HG03039 (cell line): ENCODE results near the gene POU2AF3.
"Not testable (repeated sequence)": the region's sequence is repeated elsewhere in the genome, so short reads cannot be mapped to it uniquely, and the experiment has no call there.

Source experiments
- ATAC-seq: cut with Tn5 transposase; IDR thresholded peaks from one replicate; pipeline ENCODE4 v1.9.1; 2021; ENCODE audit warnings: mild to moderate bottlenecking, moderate library complexity; ENCODE audit not compliant: unreplicated experiment

The POU2AF3 gene, protein sequence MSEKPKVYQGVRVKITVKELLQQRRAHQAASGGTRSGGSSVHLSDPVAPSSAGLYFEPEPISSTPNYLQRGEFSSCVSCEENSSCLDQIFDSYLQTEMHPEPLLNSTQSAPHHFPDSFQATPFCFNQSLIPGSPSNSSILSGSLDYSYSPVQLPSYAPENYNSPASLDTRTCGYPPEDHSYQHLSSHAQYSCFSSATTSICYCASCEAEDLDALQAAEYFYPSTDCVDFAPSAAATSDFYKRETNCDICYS

DNA sequence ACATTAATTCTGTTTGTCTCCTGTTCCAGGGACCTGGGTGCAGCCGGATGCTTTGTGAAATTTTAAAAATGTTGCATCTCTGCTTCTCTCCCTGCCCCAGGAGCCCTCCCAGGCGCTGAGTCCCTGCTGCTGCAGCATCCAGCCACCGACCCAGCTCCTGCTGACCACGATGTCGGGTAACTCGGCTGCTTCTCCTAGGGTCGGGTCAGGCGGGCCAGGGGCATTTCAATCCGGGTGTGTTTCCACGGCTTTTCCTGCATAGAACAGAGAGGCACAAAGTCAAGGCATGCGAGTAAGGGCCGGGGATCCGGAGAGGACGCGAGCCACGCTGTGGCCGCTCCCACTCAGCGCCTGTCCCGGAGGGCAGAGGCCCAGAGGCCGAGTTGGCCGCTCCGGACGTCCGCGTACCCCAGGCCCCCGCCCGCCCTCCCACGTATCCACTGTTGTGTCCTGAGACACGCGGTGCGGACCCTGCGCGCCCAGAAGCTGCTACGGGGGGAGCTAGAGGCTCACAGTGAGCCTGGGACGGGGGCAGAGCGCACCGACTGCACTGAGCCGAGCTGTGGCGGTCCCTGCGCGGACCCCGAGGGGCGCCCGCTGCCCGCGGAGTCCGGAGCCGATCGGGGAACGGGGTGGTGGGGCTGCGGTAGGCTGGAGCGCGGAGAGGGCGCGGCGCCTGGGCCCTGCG is at the start of gene POU2AF3:
Gene POU2AF3 (plus strand): TSS at position 134 of the 688 bp plus-strand sequence. CDS start 36 bp downstream, at position 170.
- peak; percentile 14 for ATAC-seq

DNA sequence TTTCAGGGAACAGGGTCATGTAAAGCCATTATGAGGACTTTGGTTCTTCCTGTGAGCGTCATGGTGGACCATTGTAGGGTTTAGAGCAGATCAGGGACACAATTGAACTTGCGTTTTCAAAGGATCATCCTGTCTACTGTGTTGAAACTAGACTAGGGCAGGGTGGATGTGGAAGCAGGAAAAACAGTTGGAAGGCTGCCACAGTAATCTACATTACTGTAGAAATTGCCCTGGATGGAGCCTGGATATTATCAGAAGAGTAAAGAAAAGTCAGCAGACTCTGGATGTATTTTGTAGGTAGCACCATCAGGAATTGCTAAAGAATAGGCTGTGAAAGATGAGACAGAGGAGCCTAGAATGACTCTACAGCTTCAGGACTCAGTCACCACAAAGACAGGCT is 47.4 kb upstream of the POU2AF3 start:
- no peak for ATAC-seq

DNA sequence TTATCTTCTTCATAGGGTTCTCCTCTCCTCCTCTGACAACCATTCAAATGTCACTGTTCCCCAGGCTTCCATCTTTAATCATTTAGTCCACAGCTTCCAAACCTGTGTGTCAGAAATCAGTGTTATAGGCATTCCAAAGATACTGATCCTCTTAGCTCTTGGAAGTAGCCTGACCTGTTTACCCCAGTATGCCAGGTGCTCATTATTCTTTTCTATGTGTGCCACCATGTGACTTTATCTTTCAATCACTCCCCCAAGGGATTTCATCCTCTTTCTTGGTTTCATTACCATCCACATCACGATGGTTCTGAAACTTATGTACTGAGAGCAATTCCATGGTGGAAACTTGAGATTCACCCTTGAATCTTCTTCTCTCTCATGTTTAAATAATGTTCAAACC is 45.2 kb upstream of the POU2AF3 start:
- no peak for ATAC-seq

DNA sequence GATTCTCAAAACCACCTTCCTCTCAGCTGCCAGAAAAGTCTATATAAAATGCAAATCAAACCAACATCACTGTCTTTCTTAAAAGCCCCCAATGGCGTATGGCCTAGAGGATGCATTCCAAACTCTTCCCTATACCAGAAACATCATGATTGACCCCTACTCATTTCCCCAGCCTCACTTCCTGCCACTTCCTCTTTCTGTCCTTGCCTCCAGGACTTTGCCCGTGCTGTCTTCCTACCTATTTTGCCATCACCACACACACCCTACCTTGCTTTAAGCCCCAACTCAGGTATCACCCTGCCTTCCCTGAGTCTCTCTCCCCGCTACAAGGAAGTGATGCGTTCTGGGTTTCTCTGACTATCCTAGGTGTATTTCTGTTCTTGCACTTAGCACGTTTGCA is 44.7 kb upstream of the POU2AF3 start:
- no peak for ATAC-seq

DNA sequence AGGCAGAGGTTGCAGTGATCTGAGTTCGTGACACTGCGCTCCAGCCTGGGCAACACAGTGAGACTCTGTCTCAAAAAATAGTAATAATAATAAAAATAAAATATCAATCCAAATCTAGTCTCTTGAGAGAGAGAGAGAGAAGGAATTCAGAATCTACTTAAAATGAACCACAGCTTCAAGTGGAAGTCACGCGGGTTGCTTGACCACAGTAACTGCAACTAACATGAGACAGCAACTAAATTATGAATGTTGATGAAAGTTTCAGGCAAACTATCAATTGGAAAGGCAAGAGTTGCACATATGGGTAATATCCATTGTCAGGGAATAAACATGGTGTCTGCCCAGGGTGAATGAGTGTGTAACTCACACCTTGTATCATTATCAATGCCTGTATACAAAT is 40.3 kb upstream of the POU2AF3 start:
- no peak for ATAC-seq

DNA sequence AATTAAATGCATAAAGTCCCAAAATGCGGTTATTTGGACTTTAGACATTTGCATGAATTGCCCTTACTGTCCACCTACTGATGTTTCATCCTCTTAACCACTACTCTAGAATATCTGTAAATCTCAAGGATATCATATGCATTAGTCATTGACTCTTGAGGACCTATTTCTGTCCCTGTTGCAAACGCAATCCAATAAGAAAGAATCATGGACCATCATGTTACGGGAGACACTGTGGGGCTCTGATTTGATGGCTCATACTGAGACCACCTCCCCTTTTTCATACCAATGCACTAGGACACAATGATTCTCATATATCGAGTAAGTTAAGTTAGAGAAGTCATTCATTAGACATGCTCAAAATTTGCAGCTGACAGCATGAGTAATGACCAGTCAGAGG is 38.5 kb upstream of the POU2AF3 start:
- ATAC-seq = no peak

DNA sequence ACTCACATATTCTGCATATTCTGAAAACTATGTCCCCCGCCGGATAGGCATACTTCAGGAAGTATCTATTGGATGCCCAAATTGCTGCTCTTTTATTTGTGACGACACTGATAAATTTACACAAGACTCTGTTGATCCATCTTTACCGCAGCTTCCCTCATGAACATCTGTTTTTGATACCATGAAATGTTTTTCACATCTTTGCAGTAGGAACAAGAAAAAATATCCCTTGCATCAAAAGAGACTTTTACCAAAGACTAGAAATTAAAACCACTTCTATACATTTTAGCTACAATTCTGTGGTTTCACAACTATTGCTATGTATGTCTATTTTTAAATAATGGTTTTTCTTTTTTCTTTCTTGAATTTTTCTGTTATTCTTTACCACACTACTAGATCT is 37.5 kb upstream of the POU2AF3 start:
- no peak for ATAC-seq

DNA sequence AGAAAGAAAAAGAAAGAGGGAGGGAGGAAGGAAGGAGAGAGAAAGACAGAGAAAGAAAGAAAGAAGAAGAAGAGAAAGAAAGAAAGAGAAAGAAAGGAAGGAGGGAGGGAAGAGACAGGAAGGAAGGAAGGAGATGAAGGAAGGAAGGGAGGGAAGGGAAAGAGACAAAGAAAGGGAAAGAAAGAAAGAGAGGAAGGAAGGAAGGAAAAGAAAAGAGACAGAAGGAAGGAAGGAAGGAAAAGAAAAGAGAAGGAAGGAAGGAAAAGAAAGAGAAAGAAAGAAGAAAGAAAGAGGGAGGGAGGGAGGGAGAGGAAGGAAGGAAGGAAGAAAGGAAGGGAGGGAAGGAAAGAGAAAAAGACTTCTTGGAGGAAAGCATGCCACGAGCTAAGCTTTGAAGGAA is 33.7 kb upstream of the POU2AF3 start:
- ATAC-seq = no peak

DNA sequence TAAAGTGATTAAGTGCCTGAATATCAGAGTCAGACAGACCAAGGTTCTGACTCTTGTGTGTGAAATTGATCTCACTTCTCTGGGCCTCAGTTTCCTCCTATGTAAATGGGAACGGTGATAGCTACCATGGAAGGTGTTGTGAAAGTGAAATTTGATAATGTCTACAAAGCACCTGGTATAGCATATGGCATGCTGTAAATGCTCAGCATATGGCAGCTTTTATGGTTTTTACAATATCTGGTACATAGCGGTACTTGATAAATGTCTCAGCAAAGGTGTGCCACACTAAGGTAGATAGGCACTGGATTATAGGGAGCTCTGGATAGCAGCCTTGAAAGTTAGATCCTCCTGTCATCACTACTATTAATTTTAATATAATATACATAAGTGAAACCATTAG is 32.9 kb upstream of the POU2AF3 start:
- ATAC-seq = no peak

DNA sequence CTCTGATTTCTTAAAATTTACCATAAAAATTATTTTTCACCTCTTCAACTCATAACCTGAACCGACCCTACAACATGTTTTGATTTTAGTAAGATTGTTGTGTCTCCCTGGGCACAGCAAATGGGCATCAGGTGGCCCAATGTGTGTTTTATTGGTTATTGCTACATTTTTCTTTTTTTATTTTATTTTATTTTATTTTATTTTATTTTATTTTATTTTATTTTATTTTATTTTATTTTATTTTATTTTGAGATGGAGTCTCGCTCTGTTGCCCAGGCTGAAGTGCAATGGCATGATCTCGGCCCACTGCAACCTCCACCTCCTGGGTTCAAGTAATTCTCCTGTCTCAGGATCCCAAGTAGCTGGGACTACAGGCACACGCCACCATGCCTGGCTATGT is 30.0 kb upstream of the POU2AF3 start:
- ATAC-seq = not testable (repeated sequence)

DNA sequence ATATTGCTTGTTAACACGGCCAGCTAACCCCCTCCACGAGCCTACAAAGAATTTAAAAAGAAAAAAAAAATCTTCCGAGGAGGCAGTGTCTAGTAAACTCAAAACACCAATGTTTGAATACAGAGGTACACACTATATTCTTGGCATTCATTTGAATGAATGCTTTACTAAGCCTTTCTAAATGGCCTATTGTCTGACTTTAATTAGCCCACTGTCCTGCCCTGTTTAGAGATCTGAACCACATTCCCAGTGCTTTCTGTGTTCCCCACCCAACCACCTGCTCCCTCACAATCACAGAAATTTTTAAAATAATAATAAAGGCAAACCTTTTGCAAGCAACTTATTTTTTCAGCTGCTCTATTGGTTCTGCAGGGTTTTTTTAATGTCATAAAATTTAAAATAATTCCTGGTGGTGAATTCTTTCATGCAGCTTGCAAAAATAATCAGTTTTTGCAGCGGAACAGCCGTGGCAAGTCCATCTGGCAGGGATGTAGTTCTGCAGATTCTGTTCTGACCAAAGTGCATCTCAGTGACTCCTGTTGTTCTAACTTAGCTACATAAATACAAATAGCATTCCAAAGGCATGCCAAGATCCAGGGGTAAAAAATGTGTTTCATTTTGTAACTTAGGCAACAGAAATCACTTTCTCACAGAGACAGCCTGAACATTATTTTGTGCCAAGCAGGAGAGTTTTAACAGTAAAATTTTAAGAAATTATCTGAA is 29.0 kb upstream of the POU2AF3 start:
- ATAC-seq = no peak

DNA sequence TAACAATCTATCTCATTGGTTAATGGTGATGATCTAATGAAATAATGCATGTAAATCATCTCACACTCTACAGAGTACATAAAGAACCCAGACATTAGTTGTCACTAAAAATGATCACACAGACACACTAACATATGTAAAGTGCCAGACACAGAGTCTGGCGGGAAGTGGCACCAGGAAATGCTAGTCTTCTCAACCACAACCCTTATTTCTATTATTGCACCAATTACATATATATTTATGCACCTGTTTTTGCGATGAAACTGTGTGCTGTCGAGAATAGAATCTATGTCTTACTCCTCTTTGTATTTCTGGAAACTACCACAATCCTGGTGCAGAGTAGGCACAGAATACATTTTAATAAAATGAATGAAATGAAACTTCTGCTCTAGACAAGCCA is 25.9 kb upstream of the POU2AF3 start:
- no peak for ATAC-seq

DNA sequence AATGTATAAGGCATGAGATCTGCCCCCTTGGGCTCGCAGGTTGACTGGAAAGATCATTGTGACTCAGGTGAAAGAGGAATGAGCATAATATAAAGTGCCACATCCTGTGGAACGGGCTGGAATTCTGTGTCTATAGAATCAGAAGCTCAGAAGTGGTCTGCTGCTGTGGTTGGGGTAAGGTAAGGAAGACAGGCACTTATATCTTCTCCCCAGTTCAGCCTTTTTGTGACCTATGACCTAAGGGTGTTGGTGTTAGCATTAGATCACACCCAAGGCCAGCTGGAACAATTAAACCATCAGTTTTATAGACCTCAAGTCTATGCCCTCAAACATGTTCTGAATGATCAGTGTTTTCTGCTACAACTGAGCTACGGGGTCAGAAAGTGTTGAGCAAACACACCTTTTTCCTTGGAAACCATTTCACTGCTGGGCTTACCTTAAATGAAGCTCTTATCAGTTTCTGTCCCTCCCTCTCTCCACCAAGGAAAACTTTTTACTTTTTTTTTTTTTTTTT is 15.7 kb upstream of the POU2AF3 start:
- ATAC-seq = no peak

DNA sequence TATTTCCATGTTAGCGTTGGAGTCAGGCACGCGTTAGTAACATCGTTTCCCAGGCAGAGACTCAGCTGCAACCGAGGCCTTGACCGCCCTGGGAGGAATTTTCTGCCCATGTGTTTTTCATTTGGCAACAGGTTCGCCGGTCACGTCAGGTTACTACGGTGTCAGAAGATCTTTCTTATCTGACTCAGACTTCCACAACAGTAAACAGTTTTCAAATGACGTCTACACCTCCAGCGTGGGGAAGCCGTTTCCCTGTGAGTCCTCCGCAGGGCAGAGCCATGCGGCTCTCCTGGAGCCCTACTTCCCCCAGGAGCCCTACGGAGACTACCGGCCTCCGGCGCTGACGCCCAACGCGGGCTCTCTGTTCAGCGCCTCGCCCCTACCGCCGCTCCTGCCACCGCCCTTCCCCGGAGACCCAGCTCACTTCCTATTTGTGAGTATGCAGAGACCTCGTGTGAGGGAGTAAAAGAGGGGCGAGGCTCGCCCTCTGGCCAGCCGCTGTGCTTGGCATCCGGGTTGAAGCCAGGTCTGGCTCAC is 14.3 kb upstream of the POU2AF3 start:
- ATAC-seq = no peak

DNA sequence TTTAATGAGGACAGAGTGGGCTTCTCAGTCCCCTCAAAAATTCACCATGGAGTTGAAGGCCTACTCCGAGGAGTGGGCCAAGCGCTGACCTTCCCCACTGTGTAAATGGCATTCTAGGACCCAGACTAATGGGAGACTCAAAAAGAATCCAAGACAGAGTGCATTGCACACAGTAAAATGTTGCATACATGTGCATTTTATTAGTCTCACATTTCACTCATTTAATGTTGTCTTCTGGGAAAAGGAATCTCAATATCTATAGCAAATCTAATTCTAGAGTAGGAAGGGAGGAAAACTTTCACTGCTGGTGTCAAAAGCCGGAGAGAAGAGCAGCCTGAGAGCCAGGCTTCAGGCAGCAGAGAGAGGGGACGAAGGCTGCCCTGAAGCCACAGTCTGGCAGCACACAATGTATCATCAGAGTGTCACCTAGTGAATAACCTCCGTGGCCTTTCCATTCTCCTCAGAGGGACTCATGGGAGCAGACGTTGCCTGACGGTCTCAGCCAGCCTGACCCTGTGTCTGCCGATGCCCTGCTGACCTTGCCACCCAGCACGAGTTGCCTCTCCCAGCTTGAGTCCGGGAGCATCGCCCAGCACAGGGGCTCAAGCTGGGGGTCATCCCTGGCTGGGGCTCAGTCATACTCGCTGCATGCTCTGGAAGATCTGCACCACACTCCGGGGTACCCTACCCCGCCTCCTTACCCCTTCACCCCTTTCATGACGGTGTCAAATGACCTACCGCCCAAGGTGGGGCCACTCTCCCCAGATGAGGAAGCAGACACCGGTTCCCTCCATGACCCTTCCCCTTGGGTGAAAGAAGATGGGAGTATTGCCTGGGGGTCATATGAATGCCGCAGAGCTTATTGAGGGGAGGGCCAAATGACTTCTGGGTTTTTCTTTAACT is 12.9 kb upstream of the POU2AF3 start:
- ATAC-seq = no peak

DNA sequence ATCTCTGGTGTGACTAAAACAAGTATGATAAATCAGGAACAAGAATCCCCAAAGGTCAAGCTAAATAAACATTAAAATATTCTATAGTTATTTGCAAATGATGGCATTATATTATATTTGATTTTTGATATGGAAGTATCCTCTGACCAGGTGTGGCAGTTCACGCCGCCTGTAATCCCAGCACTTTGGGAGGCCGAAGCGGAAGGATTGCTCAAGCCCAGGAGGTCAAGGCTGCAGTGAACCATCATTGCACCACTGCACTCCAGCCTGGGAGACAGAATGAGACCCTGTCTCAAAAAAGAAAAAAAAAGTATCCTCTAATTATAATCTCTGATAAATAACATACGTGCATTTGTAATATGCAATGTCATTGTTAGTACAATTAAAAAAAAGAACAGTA is 6.6 kb upstream of the POU2AF3 start:
- ATAC-seq = no peak

DNA sequence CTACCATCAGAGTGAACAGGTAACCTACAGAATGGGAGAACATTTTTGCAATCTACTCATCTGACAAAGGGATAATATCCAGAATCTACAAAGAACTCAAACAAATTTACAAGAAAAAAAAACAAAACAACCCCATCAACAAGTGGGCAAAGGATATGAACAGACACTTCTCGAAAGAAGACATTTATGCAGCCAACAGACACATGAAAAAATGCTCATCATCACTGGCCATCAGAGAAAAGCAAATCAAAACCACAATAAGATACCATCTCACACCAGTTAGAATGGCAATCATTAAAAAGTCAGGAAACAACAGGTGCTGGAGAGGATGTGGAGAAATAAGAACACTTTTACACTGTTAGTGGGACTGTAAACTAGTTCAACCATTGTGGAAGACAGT is 5.9 kb upstream of the POU2AF3 start:
- ATAC-seq = not testable (repeated sequence)

DNA sequence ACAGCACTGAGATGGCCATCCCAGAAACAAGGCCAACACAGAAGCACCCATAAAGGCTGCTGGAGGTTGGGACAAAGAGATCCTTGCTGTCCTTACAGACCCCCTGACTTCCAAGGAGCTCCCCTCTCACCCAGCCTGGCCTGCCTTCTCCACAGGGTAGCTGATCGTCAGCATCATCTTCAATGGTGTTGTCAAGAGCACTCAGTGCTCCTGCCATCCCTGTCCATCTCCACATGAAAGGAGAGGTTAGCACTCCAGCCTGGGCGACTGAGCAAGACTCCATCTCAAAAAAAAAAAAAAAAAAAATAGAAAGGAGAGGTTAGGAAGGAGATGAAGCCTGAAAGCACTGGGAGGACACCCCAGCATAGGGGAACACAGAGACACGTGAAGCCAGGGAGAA is 2.1 kb upstream of the POU2AF3 start:
- ATAC-seq = no peak

DNA sequence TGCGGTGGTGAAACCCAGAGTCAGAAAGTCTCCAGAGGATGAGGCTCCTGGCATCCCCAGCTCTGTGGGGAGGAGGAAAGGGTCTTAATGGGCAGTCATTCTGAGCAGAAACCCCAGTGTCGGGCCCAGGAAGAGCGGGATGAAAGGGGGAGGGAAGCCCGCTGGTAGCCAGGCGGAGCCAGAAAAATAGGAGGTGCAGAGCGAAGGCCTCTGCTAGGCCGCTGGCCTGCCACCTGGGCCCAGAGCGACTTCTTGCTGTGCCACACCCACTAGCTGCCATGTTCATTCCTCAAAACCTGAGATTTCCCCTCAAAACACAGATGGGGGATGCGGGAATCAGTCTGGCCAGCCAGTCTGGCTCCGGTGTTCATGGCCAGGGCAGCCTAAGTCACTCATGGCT is 650 bp upstream of the POU2AF3 start:
- no peak for ATAC-seq
